ENCODE results near the gene MPC1L.
"Not testable (repeated sequence)": the region's sequence is repeated elsewhere in the genome, so short reads cannot be mapped to it uniquely, and the experiment has no call there.

Gene MPC1L
- 0 to 0.04 (median 0) reads per million in 18 experiments for total RNA-seq

DNA sequence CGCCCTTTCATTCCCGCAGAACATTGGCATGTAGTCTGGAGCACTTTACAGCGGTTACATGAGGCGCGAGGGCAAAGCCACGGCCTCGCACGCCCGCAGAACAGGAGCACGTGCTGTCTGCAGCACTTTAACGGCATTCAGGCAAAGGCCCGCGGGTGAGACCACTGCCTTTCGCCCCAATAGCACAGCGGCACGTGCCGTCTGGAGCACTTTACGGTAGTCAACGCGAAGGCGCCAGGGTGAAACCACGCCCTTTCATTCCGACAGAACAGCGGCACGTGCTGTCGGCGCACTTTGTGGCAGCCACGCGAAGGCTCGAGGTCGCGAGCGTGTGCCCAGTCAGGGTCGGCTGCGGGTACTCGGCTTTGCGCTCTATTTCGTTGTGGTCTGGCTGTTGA is at the start of gene MPC1L:
TSS of gene MPC1L (plus strand) at position 290 of the 398 bp plus-strand sequence. CDS start 138 bp downstream, outside the sequence.
- no peak for DNase-seq

GRCh38 chrX:40573763-40574162 is 49.5 kb upstream of the MPC1L start:
- peak; percentile 22 to 27 for DNase-seq

DNA sequence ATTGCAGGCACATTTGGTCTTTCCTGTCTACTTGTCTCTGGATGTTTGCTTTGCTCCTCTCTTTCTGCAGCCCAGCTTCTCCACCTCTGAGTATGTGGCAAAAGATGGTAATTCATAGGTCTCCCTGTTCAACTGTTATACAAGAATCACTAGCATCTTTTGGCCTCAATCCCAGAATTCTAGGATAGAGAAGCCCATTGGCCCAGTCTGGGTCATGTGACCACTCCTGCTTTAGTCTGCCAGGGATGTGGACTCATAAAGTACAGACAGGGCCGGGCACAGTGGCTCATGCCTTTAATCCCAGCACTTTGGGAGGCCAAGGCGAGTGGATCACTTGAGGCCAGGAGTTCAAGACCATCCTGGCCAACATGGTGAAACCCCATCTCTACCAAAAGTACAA is 47.8 kb upstream of the MPC1L start:
- DNase-seq: not testable (repeated sequence)

DNA sequence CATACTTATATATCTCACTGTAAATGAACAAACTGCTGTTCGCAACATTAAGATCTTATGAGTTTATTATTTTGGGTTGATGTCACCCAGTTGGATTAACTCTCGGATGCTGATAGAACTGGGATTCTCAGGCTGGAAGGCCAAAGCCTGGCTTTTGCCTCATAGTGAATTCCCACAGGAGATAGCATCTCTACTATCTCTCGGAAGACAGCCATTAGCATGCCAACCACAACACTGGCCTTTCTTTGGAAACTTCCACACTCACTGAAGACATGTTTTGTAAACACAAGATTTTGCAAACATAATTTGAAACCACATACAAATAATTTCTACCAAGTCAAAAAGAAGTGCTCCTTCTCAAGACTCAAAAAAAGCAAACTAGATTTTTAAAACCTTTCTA is 46.9 kb upstream of the MPC1L start:
- DNase-seq: no peak

GRCh38 chrX:40578039-40578695 is 45.1 kb upstream of the MPC1L start:
- peak; percentile 57 to 62 for DNase-seq

GRCh38 chrX:40579141-40579540 is 44.1 kb upstream of the MPC1L start:
- DNase-seq: peak; percentile 51 to 74

DNA sequence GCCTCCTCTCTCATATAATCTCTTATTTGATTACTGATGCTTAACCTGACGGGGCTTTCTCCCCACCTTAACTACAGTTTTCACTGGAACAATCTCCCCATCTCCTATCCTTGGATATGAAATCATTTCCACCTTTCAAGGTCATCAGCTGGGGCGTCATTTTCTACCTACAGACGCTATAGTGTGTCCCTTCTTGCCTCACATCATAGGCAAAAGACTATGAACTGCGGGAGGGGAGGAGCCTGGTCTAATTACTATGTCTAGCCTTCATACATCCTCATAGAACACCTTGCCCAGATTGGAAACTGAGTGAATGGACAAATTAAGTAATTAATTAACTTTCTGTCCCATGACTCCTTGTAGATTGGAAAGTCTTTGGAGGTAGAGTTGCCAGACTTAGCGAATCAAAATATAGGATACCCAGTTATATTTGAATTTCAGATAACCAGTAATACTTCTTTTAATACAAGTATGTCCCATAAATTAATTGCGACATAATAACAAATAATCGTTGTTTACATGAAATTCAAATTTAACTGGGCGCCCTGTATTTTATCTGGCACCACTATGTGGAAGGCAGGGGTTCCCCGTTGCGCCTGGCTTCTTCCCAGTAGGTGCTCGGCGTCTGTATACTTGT is 43.2 kb upstream of the MPC1L start:
- peak in 1 of 2 donors; percentile 8 for DNase-seq

GRCh38 chrX:40580537-40581335 is 42.5 kb upstream of the MPC1L start, which contains the start of gene ATP6AP2:
TSS of gene ATP6AP2 (plus strand) at chrX:40580970. CDS start at chrX:40581066, 96 bp downstream.
- DNase-seq: peak; percentile 94 to 97

GRCh38 chrX:40581336-40581920 is 41.8 kb upstream of the MPC1L start:
- DNase-seq: peak; percentile 53 to 72

DNA sequence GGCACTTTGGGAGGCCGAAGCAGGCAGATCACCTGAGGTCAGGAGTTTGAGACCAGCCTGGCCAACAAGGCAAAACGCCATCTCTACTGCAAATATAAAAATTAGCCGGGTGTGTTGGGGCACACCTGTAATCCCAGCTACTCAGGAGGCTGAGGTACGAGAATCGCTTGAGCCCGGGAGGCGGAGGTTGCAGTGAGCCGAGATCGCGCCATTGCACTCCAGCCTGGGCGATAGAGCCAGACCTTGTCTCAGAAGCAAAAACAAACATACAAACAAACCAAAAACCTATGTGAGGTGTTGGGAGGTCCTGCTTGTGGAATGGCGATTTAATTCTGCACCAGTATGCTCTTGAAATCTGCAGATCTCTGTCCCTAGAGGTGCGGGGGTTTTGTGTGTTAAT is 41.0 kb upstream of the MPC1L start:
- DNase-seq: not testable (repeated sequence)

GRCh38 chrX:40582811-40583210 is 40.4 kb upstream of the MPC1L start:
- peak; percentile 39 to 56 for DNase-seq

DNA sequence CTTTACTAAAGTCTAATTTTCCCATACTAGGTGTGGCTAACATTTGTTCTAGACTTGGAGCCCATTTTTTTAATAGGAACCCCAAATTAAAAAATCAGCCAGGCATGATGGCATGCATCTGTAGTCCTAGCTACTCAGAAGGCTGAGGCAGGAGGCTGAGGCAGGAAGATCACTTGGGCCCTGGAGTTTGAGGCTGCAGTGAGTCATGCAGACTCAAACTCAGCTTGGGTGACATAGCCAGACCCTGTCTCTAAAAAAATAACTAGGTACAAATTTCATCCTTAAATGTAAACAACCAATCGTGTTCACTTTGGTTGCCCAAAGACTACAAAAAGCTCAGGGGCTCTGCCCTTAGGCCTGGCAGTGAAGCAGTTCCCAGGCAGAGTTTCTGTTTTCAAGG is 35.6 kb upstream of the MPC1L start:
- DNase-seq: not testable (repeated sequence)

GRCh38 chrX:40589616-40590321 is 33.5 kb upstream of the MPC1L start:
- not testable (repeated sequence) for DNase-seq

DNA sequence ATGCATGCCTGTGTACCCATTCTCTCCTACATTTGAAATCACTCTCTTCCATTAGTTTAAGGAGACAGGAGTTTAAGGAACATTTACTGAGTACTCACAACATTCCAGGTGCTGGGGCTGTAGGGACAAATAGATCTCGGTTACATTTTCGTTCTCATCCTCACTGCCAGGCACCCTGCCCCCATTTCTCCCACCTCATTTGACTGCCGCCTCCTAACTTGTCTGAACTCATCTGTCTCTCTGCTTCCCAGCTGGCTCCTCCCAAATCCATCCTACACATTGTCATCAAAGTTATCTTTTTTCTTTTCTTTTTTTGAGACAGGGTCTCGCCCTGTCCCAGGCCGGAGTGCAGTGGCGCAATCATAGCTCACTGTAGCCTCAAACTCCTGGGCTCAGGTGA is 19.8 kb upstream of the MPC1L start:
- DNase-seq: no peak

DNA sequence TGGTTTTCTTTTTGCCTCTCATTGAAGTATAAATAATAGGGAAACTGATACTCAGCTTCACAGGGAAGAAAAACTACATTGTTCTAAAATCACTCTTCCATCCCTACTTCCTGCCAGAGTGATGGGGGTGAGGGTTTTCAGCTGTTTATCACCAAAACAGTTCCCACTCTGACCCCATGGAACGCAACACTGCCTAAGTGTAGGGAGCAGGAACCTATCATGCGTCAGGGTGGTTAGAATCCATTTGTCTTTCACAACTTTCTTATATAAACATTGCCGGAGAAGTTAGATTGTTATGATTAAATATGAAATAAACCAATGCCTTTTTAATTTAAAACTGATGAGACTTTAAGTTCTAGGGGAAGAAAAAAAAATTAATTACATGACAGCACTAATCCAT is 15.8 kb upstream of the MPC1L start:
- no peak for DNase-seq

GRCh38 chrX:40612511-40612910 is 10.7 kb upstream of the MPC1L start:
- DNase-seq: no peak

- no peak for DNase-seq
Measured at GRCh38 chrX:40615976-40616375, 7.3 kb upstream of the MPC1L start.

GRCh38 chrX:40617566-40617965 is 5.7 kb upstream of the MPC1L start:
- no peak for DNase-seq

GRCh38 chrX:40622479-40623138 is 619 bp upstream of the MPC1L start:
- no peak for DNase-seq

DNA sequence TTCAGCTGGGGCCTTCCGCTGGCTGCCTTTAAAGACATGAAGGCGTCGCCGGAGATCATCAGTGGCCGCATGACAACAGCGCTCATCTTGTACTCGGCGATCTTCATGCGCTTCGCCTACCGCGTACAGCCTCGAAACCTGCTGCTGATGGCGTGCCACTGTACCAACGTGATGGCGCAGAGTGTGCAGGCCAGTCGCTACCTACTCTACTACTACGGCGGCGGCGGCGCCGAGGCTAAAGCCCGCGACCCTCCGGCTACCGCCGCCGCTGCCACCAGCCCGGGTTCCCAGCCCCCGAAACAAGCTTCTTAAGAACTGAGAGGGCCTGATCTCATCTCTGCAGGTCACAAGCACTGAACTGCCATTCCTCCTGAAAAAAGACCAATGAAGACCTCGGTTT is 437 bp downstream of the MPC1L start:
- DNase-seq: no peak

DNA sequence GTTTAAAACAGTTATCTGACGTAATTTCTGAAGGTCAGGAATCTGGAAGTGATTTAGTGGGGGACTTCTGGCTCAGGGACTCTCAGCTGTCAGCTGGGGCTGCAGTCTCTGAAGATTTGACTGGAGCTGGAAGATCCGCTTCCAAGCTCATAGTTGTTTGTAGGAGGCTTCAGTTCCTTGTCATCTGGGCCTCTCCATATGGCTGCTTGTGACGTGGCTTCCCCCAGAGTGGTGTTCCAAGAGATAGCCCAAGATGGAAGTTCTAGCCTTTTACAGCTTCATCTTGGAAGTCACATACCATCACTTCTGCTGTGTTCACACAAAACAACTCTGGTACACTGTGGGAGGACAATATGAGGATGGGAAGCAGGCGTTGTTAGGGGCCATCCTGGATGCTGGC is 2.1 kb downstream of the MPC1L start:
- no peak for DNase-seq

GRCh38 chrX:40628506-40628905 is 5.3 kb downstream of the MPC1L start:
- peak in 1 of 2 donors; percentile 38 for DNase-seq

Data from inflammatory macrophage (primary cell).